GM23338 (cell line): ENCODE measurements around the gene ATF3. TPM values are rescaled to one million over a fixed set of nuclear protein-coding genes. Genes with fewer than 3 reads are reported as not detected.

Experiments
- ATAC-seq: fragments of 200-7000 bp; cut with Tn5 transposase; 3 replicates; pipeline ENCODE4 v1.9.1; 2020
- DNase-seq: peaks from one replicate; pipeline ENCODE4 v3.0.0-alpha.2; 2015; ENCODE audit warnings: low spot score
- H2AFZ ChIP-seq: fragments of 200-600 bp; sonication (generic); 2 replicates; pipeline ENCODE4 v1.8.0; 2016; ENCODE audit warnings: antibody characterized with exemption, mild to moderate bottlenecking, moderate library complexity
- H3F3A ChIP-seq: fragments of 200-600 bp; sonication (generic); replicated peaks from 2 replicates; pipeline ENCODE4 v1.8.0; 2017; ENCODE audit warnings: antibody characterized with exemption, mixed run types, low read depth
- H3K27ac ChIP-seq: fragments of 200-600 bp; sonication (generic); 2 replicates; pipeline ENCODE4 v1.6.1; 2016; ENCODE audit warnings: low read depth
- H3K27me3 ChIP-seq: fragments of 200-600 bp; sonication (generic); 2 replicates; pipeline ENCODE4 v1.8.0; 2016; ENCODE audit warnings: mild to moderate bottlenecking, mixed run types, moderate library complexity; ENCODE audit not compliant: insufficient read depth
- H3K36me3 ChIP-seq: fragments of 200-600 bp; sonication (generic); 2 replicates; pipeline ENCODE4 v1.8.0; 2016; ENCODE audit warnings: mild to moderate bottlenecking; ENCODE audit not compliant: insufficient read depth
- H3K4me1 ChIP-seq: fragments of 200-600 bp; sonication (generic); 2 replicates; pipeline ENCODE4 v1.8.0; 2016; ENCODE audit warnings: mild to moderate bottlenecking, moderate library complexity; ENCODE audit not compliant: insufficient read depth
- H3K4me2 ChIP-seq: fragments of 200-600 bp; sonication (generic); 2 replicates; pipeline ENCODE4 v1.7.1; 2017; ENCODE audit warnings: mixed run types
- H3K4me3 ChIP-seq: fragments of 200-600 bp; sonication (generic); 2 replicates; pipeline ENCODE4 v1.6.1; 2016; ENCODE audit warnings: mixed run types
- H3K79me2 ChIP-seq: fragments of 200-600 bp; sonication (generic); replicated peaks from 2 replicates; pipeline ENCODE4 v1.8.0; 2017; ENCODE audit warnings: mild to moderate bottlenecking; ENCODE audit not compliant: insufficient read depth
- H3K9me2 ChIP-seq: fragments of 200-600 bp; sonication (generic); 2 replicates; pipeline ENCODE4 v1.8.0; 2017; ENCODE audit not compliant: insufficient read depth
- H4K20me1 ChIP-seq: fragments of 200-600 bp; sonication (generic); replicated peaks from 2 replicates; pipeline ENCODE4 v1.8.0; 2017; ENCODE audit warnings: mild to moderate bottlenecking; ENCODE audit not compliant: insufficient read depth
- H3K27ac Mint-ChIP-seq: 2 replicates; pipeline ENCODE4 v1.8.0; 2020; ENCODE audit warnings: inconsistent platforms, mild to moderate bottlenecking, moderate library complexity, mixed read lengths
- H3K27me3 Mint-ChIP-seq: 3 replicates; pipeline ENCODE4 v1.8.0; 2022; ENCODE audit warnings: low read depth, mild to moderate bottlenecking, moderate library complexity, mixed read lengths, inconsistent platforms; ENCODE audit not compliant: insufficient read depth, poor library complexity
- H3K36me3 Mint-ChIP-seq: 3 replicates; pipeline ENCODE4 v1.8.0; 2021; ENCODE audit warnings: low read depth, mild to moderate bottlenecking, inconsistent platforms, moderate library complexity, mixed read lengths
- H3K4me1 Mint-ChIP-seq: 3 replicates; pipeline ENCODE4 v1.8.0; 2020; ENCODE audit warnings: mild to moderate bottlenecking, inconsistent platforms, mixed read lengths
- H3K4me3 Mint-ChIP-seq: 3 replicates; pipeline ENCODE4 v1.8.0; 2021; ENCODE audit warnings: moderate library complexity, mild to moderate bottlenecking, inconsistent platforms, mixed read lengths
- H3K9me3 Mint-ChIP-seq: 3 replicates; pipeline ENCODE4 v1.8.0; 2020; ENCODE audit warnings: moderate library complexity, mild to moderate bottlenecking, inconsistent platforms, mixed read lengths
- CREB1 ChIP-seq: fragments of 250-450 bp; sonication (Bioruptor Pico); IDR thresholded peaks from 2 replicates; pipeline ENCODE4 v1.5.0; 2020; ENCODE audit warnings: low read depth, mild to moderate bottlenecking, moderate library complexity
- EZH2 ChIP-seq: fragments of 200-600 bp; sonication (generic); IDR thresholded peaks from one replicate; pipeline ENCODE4 v1.8.0; 2017; ENCODE audit warnings: antibody characterized with exemption, mild to moderate bottlenecking, low read depth; ENCODE audit not compliant: unreplicated experiment
- EZH2phosphoT487 ChIP-seq: fragments of 200-600 bp; sonication (generic); IDR thresholded peaks from one replicate; pipeline ENCODE4 v1.8.1; 2018; ENCODE audit warnings: antibody characterized with exemption; ENCODE audit not compliant: unreplicated experiment
- NANOG ChIP-seq: IDR thresholded peaks from 2 replicates; pipeline ENCODE4 v1.6.1; 2016; ENCODE audit warnings: antibody characterized with exemption, borderline replicate concordance
- POLR2AphosphoS5 ChIP-seq: IDR thresholded peaks from 2 replicates; pipeline ENCODE4 v1.6.1; 2016; ENCODE audit warnings: antibody characterized with exemption, low read depth
- STAT1 ChIP-seq: IDR thresholded peaks from one replicate; pipeline ENCODE4 v1.6.1; 2016; ENCODE audit warnings: antibody characterized with exemption; ENCODE audit not compliant: unreplicated experiment
- ZNF114 ChIP-seq: fragments of 250-450 bp; sonication (Bioruptor Pico); IDR thresholded peaks from 2 replicates; pipeline ENCODE4 v1.5.0; 2020; ENCODE audit warnings: mild to moderate bottlenecking, moderate library complexity
- ZNF331 ChIP-seq: fragments of 250-450 bp; sonication (Bioruptor Pico); IDR thresholded peaks from 2 replicates; pipeline ENCODE4 v1.5.0; 2020; ENCODE audit warnings: low read depth, mild to moderate bottlenecking, moderate library complexity
- polyA plus RNA-seq: library from polyadenylated mRNA; unstranded; fragments of >200 nt; fragmentation: Nextera tagmentation; extraction: Ambion mirVana; gene quantifications from 2 replicates; pipeline ENCODE4 v1.2.1, GENCODE V29; 2016
- total RNA-seq: library from RNA; depleted of rRNA; stranded (reverse); fragments of >200 nt; shearing (Covaris generic); gene quantifications from 2 replicates; pipeline ENCODE4 v1.2.3, GENCODE V29; 2014
- TF ChIP-seq, protein P1 (sequence below): IDR thresholded peaks from 2 replicates; pipeline ENCODE4 v1.6.1; 2016; ENCODE audit warnings: antibody characterized with exemption
- TF ChIP-seq, protein P2 (sequence below), 2 experiments: fragments of 200-600 bp in 1 of 2; sonication (generic) in 1 of 2; conservative IDR thresholded peaks; 2 replicates each; pipeline versions ENCODE4 v1.5.1 to v1.6.1; 2016 to 2017; ENCODE audit warnings: antibody characterized with exemption in 2 of 2, low read depth in 2 of 2, mild to moderate bottlenecking in 2 of 2, moderate library complexity in 1 of 2
- TF ChIP-seq, protein P3 (sequence below): IDR thresholded peaks from one replicate; pipeline ENCODE4 v1.6.1; 2018; ENCODE audit warnings: antibody characterized with exemption; ENCODE audit not compliant: unreplicated experiment

The ATF3 gene
- total and polyA plus RNA-seq, 2 experiments from 2014 or later: 12.6 to 17.2 TPM

DNA sequence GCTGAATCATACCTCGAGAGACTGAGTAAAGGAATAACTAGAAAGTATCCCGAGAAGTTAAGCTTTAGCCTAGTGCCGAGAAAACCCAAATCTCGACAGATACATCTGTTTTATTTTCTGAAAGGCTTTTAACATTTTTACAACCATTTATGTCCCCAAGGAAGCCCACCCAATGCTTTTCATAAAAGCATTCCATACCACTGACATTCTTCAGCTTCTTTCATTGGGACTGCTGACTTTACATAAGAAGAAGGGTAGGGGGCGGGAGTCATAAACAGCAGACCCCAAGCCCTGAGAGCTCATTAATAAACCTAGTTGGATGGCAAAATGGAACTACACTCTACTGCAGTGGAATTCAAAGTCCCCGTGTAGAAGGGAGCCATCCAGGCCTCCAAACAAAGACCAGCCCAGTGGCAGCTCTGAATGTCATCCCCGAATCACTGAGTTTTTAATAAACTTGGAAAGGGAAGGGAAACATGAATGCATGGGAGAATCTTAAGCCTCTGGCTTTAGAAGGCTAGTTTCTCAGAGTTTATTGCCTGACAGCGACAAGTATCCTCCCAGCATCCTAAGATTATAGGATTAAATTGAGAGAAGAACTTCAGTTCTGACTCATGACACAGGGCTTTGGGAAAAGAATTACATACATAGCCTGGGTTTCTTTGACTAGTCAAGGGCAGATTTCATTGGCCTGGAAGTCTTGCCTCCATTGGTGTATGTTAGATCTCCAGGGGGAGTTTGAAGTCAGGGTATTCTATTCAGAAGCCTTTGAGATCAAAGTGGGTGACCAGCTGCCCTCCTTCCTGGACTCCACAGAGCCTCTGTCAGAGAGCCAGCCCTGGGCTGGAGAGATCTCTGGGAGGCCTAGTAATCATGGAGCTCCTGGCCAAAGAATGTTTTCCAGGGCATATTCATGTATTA lies 3.7 kb downstream of the ATF3 start:
- Mint-ChIP-seq H3K27me3 (peaks cover 28% of the 10 kb centered on the region), H3K4me1 (peaks cover 56% of the 10 kb centered on the region), H3K36me3 (peaks cover 35% of the 10 kb centered on the region), H3K9me3 (no peaks in the 10 kb centered on the region), H3K27ac (no peak overlapping the region), H3K4me3 (peak overlapping the region; percentile 31; the same call in 2 of the 3 replicates)
- peaks cover 25% of the 10 kb centered on the region for H3K27me3 ChIP-seq
- H4K20me1 ChIP-seq: peaks cover 18% of the 10 kb centered on the region
- no peak overlapping the region for H2AFZ ChIP-seq
- TF ChIP-seq ZNF114 (CRISPR knock-in tag) (no peak), STAT1 (no peak), EZH2phosphoT487 (no peak), CREB1 (no peak), ZNF331 (CRISPR knock-in tag) (no peak)
- TF ChIP-seq, protein P1, sequence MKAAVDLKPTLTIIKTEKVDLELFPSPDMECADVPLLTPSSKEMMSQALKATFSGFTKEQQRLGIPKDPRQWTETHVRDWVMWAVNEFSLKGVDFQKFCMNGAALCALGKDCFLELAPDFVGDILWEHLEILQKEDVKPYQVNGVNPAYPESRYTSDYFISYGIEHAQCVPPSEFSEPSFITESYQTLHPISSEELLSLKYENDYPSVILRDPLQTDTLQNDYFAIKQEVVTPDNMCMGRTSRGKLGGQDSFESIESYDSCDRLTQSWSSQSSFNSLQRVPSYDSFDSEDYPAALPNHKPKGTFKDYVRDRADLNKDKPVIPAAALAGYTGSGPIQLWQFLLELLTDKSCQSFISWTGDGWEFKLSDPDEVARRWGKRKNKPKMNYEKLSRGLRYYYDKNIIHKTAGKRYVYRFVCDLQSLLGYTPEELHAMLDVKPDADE: no peak
- H3F3A ChIP-seq: no peaks in the 10 kb centered on the region; the same call in 1 of the 2 replicates
- no peak overlapping the region for H3K27ac ChIP-seq
- ATAC-seq (no peak), DNase-seq (no peak)
- H3K4me1 ChIP-seq: peaks cover 51% of the 10 kb centered on the region
- peaks cover 55% of the 10 kb centered on the region for H3K79me2 ChIP-seq
- H3K4me3 ChIP-seq: peak overlapping the region; percentile 86; the same call in 1 of the 2 replicates
- peak overlapping the region; percentile 92 for H3K4me2 ChIP-seq
- peaks cover 11% of the 10 kb centered on the region; the same call in 1 of the 2 replicates for H3K36me3 ChIP-seq
- no peaks in the 10 kb centered on the region for H3K9me2 ChIP-seq

DNA sequence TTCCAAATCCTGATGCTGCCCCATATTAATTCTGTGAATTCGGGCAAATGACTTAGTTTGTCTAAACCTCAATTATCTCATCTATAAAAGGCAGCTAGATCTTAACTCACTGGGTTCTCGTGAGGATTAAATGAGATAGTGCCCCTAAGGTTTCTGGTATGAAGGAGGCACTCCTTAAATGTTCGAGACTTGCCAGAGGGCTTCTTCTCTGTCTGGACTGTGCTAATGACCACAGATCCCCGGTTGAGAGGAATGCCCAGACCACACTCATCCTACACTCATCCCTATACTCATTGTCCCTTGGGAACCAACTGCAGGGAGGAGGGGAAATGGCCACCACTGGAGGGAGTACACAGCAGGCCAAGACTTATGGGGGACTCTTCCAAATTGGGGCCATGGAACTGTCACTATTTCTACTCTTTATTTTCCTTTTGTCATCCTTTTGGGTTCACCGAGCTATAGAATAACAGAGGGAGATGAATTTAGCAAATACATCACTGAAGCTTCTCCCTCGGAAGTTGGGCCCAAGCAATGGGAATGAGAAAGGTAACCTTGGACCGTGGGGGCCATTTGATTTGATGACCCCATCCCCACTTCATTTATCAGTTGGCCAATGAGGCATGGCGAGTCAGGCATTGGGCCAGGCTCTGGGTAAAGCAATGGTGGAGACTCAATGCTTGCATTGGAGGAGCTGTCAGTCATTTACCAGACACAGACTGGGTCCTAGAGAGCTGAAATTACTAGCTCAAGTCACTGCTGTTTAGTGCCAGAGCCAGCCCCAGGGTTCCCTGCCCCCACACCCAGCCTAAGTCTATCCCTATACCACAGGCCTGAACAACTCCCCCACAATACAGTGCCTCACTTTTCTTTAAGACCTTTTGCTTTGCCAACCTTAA lies 5.1 kb downstream of the ATF3 start:
- Histone ChIP-seq H4K20me1 (peaks cover 18% of the 10 kb centered on the region), H3K9me2 (no peaks in the 10 kb centered on the region), H3K4me2 (no peak overlapping the region), H3K79me2 (peaks cover 55% of the 10 kb centered on the region), H3K27me3 (peaks cover 17% of the 10 kb centered on the region), H3K4me3 (no peak overlapping the region), H3F3A (no peaks in the 10 kb centered on the region), H3K4me1 (peaks cover 51% of the 10 kb centered on the region), H3K27ac (no peak overlapping the region), H2AFZ (no peak overlapping the region), H3K36me3 (peaks cover 23% of the 10 kb centered on the region; the same call in 1 of the 2 replicates)
- ATAC-seq: no peak
- peaks cover 54% of the 10 kb centered on the region for H3K4me1 Mint-ChIP-seq
- peak overlapping the region; percentile 59; the same call in 1 of the 2 replicates for H3K27ac Mint-ChIP-seq
- H3K4me3 Mint-ChIP-seq: no peak overlapping the region; the same call in 2 of the 3 replicates
- DNase-seq: no peak
- peaks cover 49% of the 10 kb centered on the region for H3K36me3 Mint-ChIP-seq
- H3K27me3 Mint-ChIP-seq: peaks cover 18% of the 10 kb centered on the region
- no peaks in the 10 kb centered on the region for H3K9me3 Mint-ChIP-seq
- no peak for TF ChIP-seq POLR2AphosphoS5
- TF ChIP-seq, protein P2, sequence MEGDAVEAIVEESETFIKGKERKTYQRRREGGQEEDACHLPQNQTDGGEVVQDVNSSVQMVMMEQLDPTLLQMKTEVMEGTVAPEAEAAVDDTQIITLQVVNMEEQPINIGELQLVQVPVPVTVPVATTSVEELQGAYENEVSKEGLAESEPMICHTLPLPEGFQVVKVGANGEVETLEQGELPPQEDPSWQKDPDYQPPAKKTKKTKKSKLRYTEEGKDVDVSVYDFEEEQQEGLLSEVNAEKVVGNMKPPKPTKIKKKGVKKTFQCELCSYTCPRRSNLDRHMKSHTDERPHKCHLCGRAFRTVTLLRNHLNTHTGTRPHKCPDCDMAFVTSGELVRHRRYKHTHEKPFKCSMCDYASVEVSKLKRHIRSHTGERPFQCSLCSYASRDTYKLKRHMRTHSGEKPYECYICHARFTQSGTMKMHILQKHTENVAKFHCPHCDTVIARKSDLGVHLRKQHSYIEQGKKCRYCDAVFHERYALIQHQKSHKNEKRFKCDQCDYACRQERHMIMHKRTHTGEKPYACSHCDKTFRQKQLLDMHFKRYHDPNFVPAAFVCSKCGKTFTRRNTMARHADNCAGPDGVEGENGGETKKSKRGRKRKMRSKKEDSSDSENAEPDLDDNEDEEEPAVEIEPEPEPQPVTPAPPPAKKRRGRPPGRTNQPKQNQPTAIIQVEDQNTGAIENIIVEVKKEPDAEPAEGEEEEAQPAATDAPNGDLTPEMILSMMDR (conservative IDR thresholded peaks at IDR 0.05; ENCODE audit: low read depth in 2 of 2): no peak
- TF ChIP-seq, protein P3, sequence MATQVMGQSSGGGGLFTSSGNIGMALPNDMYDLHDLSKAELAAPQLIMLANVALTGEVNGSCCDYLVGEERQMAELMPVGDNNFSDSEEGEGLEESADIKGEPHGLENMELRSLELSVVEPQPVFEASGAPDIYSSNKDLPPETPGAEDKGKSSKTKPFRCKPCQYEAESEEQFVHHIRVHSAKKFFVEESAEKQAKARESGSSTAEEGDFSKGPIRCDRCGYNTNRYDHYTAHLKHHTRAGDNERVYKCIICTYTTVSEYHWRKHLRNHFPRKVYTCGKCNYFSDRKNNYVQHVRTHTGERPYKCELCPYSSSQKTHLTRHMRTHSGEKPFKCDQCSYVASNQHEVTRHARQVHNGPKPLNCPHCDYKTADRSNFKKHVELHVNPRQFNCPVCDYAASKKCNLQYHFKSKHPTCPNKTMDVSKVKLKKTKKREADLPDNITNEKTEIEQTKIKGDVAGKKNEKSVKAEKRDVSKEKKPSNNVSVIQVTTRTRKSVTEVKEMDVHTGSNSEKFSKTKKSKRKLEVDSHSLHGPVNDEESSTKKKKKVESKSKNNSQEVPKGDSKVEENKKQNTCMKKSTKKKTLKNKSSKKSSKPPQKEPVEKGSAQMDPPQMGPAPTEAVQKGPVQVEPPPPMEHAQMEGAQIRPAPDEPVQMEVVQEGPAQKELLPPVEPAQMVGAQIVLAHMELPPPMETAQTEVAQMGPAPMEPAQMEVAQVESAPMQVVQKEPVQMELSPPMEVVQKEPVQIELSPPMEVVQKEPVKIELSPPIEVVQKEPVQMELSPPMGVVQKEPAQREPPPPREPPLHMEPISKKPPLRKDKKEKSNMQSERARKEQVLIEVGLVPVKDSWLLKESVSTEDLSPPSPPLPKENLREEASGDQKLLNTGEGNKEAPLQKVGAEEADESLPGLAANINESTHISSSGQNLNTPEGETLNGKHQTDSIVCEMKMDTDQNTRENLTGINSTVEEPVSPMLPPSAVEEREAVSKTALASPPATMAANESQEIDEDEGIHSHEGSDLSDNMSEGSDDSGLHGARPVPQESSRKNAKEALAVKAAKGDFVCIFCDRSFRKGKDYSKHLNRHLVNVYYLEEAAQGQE: no peak
- TF ChIP-seq NANOG: no peak
- no peak for TF ChIP-seq EZH2phosphoT487
- no peak for TF ChIP-seq EZH2
- no peak for TF ChIP-seq STAT1
- no peak for TF ChIP-seq ZNF114 (CRISPR knock-in tag)
- TF ChIP-seq CREB1: no peak
- TF ChIP-seq, protein P1: no peak
- TF ChIP-seq ZNF331 (CRISPR knock-in tag): no peak
